Panc1 (cell line): ENCODE measurements around the gene ESRRB.

Experiments used
- POLR2AphosphoS5 ChIP-seq: IDR thresholded peaks from 2 replicates; pipeline ENCODE4 v1.6.1; 2012; ENCODE audit warnings: mild to moderate bottlenecking, low read depth, low read length, moderate library complexity
- TCF7L2 ChIP-seq: IDR thresholded peaks from 2 replicates; pipeline ENCODE4 v1.6.1; 2011; ENCODE audit warnings: mild to moderate bottlenecking, low read depth, low read length, inconsistent platforms
- TF ChIP-seq, protein P1 (sequence below): fragments of 450-650 bp; IDR thresholded peaks from 2 replicates; pipeline ENCODE4 v1.5.1; 2017; ENCODE audit warnings: mild to moderate bottlenecking

DNA sequence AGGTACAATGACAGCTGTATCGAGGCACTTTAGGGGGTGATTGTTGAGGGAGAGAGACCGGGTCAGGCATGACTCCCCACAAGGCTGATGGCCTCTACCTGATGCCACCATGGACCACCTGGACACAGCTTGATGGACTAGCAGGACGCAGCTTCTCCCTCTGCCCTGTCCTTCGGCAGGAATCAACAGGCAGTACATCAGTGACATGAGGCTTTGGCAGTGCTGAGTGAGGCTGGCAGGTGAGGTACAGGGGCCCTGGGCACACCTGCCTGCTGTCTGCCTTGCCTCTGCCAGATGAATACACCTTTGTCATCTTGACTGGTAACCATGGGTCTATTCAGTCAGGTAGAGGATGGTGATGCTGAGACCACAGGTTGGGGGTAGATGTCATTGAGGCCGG lies 25.3 kb upstream of the ESRRB start:
- TF ChIP-seq, protein P1, sequence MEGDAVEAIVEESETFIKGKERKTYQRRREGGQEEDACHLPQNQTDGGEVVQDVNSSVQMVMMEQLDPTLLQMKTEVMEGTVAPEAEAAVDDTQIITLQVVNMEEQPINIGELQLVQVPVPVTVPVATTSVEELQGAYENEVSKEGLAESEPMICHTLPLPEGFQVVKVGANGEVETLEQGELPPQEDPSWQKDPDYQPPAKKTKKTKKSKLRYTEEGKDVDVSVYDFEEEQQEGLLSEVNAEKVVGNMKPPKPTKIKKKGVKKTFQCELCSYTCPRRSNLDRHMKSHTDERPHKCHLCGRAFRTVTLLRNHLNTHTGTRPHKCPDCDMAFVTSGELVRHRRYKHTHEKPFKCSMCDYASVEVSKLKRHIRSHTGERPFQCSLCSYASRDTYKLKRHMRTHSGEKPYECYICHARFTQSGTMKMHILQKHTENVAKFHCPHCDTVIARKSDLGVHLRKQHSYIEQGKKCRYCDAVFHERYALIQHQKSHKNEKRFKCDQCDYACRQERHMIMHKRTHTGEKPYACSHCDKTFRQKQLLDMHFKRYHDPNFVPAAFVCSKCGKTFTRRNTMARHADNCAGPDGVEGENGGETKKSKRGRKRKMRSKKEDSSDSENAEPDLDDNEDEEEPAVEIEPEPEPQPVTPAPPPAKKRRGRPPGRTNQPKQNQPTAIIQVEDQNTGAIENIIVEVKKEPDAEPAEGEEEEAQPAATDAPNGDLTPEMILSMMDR = no peak
- TF ChIP-seq TCF7L2 (no peak), POLR2AphosphoS5 (no peak)
